ENCODE data around the gene EVI5. TPM values are rescaled to one million over a fixed set of nuclear protein-coding genes. Genes with fewer than 3 reads are reported as not detected.
"Not testable (repeated sequence)": the region's sequence is repeated elsewhere in the genome, so short reads cannot be mapped to it uniquely, and the experiment has no call there.

Gene EVI5
- total RNA-seq, 4 donors from 2014 or later = 48.7 to 70.7 (median 50.8) TPM

DNA sequence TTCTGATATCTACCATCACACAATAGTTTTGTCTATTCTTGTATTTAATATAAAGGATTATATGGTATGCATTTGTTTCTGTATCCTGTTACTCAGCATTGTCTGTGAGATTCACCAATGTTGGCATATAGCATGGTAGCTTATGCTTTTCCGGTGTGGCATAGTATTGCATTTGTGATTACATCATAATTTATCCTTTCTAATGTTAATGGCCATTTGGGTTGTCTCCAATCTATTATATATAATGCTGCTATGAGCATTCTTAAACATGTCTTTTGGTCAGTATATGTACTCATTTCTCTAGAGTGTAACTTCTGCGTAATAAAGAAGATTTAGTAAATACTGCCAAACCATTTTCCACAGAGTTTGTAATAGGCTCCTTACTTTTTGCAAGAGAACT, 257.2 kb downstream of the EVI5 start:
- DNase-seq (ENCODE audit: low spot score in 2 of 2) = no peak
- Histone ChIP-seq H3K4me1 (no peaks in the 10 kb centered on the region), H3K27me3 (no peaks in the 10 kb centered on the region), H3K9me3 (no peaks in the 10 kb centered on the region), H3K27ac (no peak overlapping the region), H3K36me3 (peaks cover 0 to 21% (median 0%) of the 10 kb centered on the region in 3 donors), H3K4me3 (no peak overlapping the region)
- WGBS, 2 donors = 89 to 90% methylated on average over 2 of the region's 2 CpGs
- no peak for TF ChIP-seq POLR2A (IDR thresholded peaks at IDR 0.05)
- TF ChIP-seq, protein P1, sequence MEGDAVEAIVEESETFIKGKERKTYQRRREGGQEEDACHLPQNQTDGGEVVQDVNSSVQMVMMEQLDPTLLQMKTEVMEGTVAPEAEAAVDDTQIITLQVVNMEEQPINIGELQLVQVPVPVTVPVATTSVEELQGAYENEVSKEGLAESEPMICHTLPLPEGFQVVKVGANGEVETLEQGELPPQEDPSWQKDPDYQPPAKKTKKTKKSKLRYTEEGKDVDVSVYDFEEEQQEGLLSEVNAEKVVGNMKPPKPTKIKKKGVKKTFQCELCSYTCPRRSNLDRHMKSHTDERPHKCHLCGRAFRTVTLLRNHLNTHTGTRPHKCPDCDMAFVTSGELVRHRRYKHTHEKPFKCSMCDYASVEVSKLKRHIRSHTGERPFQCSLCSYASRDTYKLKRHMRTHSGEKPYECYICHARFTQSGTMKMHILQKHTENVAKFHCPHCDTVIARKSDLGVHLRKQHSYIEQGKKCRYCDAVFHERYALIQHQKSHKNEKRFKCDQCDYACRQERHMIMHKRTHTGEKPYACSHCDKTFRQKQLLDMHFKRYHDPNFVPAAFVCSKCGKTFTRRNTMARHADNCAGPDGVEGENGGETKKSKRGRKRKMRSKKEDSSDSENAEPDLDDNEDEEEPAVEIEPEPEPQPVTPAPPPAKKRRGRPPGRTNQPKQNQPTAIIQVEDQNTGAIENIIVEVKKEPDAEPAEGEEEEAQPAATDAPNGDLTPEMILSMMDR (IDR thresholded peaks at IDR 0.05) = no peak
- TF ChIP-seq EP300 (IDR thresholded peaks at IDR 0.05) = no peak

DNA sequence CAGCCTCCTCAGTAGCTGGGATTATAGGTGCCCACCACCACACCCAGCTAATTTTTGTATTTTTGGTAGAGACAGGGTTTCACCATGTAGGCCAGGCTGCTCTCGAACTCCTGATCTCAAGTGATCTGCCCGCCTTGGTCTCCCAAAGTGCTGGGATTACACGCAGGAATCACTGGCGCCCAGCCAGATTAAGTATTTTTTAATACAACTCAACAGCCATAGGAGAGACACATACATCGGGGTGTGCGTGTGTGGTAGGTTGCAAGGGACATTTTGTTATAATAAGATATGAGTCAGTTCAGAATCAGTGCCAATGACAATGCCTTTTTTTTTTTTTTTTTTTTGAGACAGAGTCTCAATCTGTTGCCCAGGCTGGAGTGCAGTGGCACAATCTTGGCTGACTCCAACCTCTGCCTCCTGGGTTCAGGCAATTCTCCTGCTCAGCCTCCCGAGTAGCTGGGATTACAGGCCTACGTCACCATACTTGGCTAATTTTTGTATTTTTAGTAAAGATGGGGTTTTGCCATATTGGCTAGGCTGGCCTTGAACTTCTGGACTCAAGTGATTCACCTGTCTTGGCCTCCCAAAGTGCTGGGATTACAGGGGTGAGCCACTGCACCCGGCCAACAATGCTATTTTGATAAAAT, 259.8 kb downstream of the EVI5 start:
- H3K9me3 ChIP-seq; H3K27ac ChIP-seq; DNase-seq (ENCODE audit: low spot score in 2 of 2); H3K4me1 ChIP-seq; H3K27me3 ChIP-seq; H3K4me3 ChIP-seq: not testable (repeated sequence)
- peaks cover 0 to 28% (median 0%) of the 10 kb centered on the region in 3 donors for H3K36me3 ChIP-seq
- WGBS, 2 donors = 94 to 98% methylated on average over 9 of the region's 9 CpGs

DNA sequence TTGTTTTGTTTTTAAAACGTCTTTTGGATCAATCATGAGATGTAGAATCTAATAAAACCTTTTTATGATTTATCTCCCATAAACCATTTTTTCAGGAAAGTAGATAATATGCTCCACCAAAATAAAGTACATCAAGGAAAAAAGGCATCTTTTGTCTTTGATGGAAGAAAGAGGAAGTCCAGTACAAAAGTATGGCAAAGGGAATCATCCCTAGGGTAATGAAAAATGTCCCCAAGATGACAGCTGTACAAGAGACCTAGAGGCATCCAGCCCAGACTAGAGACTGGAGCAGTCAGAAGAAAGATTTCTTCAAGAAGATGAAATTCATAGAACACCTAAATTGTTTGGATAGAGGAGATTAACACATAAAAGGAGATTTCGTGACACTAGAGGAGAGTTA, 265.9 kb downstream of the EVI5 start:
- Histone ChIP-seq H3K27ac (no peak overlapping the region), H3K27me3 (no peaks in the 10 kb centered on the region), H3K4me3 (no peak overlapping the region), H3K36me3 (peaks cover 0 to 22% (median 0%) of the 10 kb centered on the region in 3 donors), H3K4me1 (no peaks in the 10 kb centered on the region), H3K9me3 (no peaks in the 10 kb centered on the region)
- TF ChIP-seq EP300 (IDR thresholded peaks at IDR 0.05) = no peak
- TF ChIP-seq POLR2A (IDR thresholded peaks at IDR 0.05) = no peak
- TF ChIP-seq, protein P1 (IDR thresholded peaks at IDR 0.05) = no peak
- DNase-seq (ENCODE audit: low spot score in 2 of 2) = no peak
- 59 to 63% methylated on average over 2 of the region's 2 CpGs for WGBS, 2 donors

DNA sequence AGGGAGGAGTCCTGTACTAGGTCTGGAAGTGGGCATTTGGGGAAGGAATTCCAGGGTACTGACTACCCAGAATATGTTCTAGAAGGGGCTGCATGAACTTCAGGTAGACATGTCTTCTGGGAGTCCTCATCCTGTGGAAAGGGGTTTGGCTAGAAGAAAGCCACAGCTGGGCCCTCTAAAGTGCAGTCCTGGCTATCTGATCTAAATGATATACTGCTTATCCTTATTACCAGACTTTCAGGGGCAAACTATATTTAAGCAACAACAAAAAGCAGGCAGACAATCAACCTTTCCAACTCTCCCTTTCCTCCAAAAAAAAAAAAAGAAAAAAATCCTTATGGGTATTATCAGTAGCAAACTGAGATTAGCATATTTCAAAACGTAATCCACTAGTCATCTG, 268.3 kb downstream of the EVI5 start:
- Histone ChIP-seq H3K9me3 (no peaks in the 10 kb centered on the region), H3K27ac (no peak overlapping the region), H3K4me1 (no peaks in the 10 kb centered on the region), H3K4me3 (no peak overlapping the region), H3K36me3 (peaks cover 0 to 31% (median 0%) of the 10 kb centered on the region in 3 donors), H3K27me3 (no peaks in the 10 kb centered on the region)
- TF ChIP-seq, protein P1 (IDR thresholded peaks at IDR 0.05) = no peak
- TF ChIP-seq EP300 (IDR thresholded peaks at IDR 0.05) (no peak), POLR2A (IDR thresholded peaks at IDR 0.05) (no peak)
- DNase-seq (ENCODE audit: low spot score in 2 of 2) = no peak
- 78 to 96% methylated on average over 1 of the region's 1 CpG for WGBS, 2 donors

DNA sequence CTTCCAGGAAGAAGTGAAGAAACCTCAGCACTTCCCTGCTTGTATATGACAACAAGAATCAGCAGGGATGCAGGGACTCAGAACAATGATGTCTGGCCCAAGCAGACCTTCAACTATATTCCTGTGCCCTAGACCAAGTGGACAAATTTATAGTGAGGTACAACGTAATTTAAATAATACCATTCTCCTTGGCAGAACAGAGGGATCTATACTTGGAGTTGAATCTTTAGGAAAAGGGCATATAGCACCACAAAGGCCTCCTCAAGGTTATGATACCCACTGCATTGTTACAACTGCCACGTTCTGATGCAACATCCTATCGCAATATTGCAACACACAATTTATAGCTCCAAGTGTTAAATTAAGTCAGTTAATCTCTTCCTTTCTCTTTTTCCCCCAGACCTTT, 269.1 kb downstream of the EVI5 start:
- TF ChIP-seq POLR2A (IDR thresholded peaks at IDR 0.05) = no peak
- TF ChIP-seq EP300 (IDR thresholded peaks at IDR 0.05) = no peak
- TF ChIP-seq, protein P1 (IDR thresholded peaks at IDR 0.05) = no peak
- H3K27me3 ChIP-seq = no peaks in the 10 kb centered on the region
- WGBS, 2 donors = 78 to 87% methylated on average over 3 of the region's 3 CpGs

More for the DNA sequence above, 269.1 kb downstream of the EVI5 start:
- H3K9me3 ChIP-seq = no peaks in the 10 kb centered on the region
- peaks cover 0 to 28% (median 0%) of the 10 kb centered on the region in 3 donors for H3K36me3 ChIP-seq
- H3K4me1 ChIP-seq = no peaks in the 10 kb centered on the region
- no peak overlapping the region for H3K27ac ChIP-seq
- H3K4me3 ChIP-seq = no peak overlapping the region
- DNase-seq (ENCODE audit: low spot score in 2 of 2) = no peak

All from tibial nerve (tissue), 4 donors.